Stimulated activated CD8-positive, alpha-beta memory T cell treated with anti-CD3 and anti-CD28 coated beads, Interleukin-7, amount 100 ng/mL, for 4 hours (primary cell): Measurements from ENCODE around the gene RPGR.

Experiments
- DNase-seq, 2 donors: peaks; one replicate each; pipeline ENCODE4 v3.0.0-alpha.2; 2020; ENCODE audit warnings: low read depth in 2 of 2

RPGR gene

DNA sequence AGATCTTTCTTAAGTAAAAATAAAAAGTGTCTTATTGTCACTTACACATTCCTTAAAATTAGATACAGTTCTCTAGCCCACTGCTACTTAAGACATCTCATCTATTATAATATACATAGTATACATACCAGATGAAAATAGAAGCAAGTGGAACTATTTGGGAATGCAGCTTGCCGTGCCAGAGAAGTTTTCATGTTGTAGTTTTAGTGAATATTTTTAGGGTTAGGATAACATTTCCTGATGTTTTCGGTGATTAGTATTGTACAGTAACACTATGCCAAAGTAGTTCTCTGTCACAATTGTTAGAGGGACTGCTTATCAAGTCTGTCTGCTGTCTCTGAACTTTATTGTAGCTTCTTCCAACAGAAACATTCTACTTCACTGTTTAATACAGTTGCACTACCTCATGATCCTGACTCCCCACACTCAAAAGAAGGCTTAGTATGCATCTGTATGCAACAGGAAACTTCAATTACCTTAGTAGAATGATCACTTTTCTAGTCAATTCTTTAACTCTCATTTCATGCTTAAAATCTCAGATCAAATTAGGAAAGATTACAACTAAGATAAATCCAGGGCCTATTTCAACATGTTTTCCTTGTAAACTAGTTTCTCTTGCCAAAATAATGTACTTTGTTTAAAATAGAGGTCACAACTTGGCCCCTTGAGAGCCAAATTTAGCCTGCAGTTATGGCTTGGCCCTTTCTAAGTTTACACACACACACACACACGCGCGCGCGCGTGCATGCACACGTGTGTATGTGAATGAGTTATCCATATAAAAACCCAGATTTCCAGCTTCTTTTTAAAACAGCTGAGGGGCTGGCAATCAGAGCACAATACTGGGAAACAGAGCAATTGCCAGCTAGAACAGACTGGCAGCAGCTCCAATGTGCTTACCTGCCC is 64.3 kb downstream of the RPGR start:
- no peak for DNase-seq

DNA sequence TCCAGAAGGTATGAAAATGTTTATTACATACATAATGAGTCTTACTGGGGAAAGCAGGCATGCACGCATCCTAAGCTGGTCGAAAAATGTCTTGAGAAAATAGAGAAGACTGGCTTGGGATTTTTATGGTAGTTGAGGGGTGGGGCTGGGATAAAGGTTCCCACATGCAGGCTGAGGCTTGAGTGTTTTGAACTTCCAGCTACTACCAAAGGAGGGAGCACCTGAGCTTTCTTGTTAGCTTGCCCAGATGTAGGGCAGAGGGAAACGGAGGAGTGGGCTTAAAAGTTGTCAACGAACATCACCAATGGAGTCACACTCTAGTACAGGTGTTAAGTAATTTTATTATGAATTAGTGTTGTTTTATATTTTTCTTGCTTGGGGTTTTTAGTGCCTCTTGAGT is 67.1 kb downstream of the RPGR start:
- no peak for DNase-seq

DNA sequence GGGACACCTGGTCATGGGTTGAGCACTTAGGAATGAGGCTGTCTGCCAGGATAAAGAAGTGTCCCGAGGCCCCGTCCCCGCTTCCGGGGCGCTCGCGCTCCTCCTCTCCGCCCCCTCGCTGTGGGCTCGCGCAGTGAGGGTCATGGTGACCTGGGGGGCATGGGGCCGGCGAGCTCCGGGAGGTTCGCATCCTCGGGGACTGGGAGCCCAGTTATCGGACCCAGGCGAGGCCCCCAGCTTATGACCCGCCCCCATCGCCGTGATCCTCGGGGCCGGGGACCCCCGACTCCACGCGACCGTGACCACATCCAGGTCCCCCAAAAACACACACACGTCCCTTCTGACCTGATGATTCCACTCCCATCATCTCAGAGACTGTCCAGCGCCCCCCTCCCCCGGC is 71.3 kb downstream of the RPGR start:
- no peak for DNase-seq

DNA sequence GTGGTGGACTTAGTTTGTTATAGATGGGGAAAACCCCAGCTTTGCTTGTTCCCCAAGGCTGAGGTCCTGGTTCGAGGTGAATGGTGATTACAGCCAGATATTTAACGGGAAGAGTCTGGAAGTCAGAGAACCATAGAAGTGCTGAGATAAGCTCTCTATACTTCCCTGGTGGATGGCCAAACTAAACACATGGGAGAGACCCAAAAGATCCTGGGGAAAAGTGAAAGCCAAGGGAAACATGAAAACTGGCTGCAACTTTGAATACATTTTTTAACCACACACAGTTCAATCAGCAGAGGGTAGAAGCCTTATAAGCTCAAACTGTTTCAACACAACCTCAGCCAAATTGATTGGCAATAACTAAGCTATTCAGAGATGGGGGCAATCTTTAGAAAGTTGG is 77.3 kb downstream of the RPGR start:
- no peak for DNase-seq

DNA sequence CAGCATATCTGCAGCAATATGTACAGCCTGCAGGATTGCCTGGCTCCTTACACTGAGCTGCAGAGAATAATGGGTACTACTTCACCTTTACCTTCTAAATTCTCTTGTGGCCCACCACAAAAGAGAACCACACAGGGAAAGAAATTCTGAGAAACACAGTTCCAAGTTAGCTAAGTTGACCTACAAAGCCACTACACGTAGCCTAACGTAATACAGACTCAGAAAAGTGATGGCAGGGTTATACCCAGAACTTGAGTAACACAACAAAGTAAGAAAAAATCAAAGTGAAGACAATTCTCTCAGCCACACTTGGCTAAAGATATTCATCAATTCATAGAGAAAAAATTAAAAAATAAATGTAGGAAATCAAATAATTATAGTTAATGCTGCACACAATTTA is 80.3 kb downstream of the RPGR start:
- no peak for DNase-seq

DNA sequence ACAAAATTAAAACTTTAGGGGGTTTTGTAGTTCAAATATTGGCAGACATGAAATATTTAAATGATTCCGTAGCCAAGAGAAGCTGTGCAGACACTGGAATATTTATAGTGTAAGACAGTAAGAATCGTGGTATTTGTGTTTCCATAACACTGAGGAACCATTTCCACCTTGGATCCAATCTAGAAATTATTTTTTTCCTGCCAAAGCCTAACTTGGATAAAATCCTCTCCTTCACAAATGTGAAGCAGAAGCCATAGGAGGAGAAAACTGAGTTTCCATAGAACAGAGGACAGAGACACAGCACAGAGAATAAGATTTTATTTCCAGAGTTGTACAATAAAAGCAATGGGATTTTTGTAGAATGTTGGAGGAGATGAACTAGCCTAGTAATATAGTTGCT is 86.8 kb downstream of the RPGR start:
- DNase-seq, result no peak

DNA sequence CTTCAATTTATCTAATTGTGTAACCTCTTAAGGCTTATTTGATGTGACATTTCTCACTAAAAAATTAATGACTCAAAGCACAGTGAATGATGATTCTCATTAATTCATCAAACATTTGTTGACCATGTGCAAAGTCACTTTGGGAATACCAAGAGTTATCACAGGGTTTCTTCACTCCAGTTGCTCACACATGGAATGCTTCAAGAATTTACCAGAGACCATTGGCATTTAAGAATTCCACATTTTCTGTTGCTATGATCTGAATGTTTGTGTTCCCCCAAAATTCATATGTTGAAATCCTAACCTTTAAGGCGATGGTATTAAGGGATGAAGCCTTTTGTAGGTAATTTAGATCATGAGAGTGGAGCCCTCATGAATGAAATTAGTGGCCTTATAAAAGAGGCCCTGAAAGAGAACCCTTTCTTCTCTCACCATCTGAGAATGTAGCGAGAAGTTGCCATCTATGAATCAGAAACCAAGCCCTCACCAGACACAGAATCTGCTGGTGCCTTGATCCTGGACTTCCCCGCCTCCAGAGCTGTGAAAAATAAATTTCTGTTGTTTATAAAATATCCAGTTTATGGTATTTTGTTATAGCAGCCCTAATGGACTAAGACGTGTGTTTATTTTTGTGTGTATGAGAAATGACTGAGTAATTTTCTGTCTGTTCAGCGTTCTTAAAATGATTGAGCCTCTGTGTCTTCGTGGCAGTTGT is 90.3 kb downstream of the RPGR start:
- no peak for DNase-seq

DNA sequence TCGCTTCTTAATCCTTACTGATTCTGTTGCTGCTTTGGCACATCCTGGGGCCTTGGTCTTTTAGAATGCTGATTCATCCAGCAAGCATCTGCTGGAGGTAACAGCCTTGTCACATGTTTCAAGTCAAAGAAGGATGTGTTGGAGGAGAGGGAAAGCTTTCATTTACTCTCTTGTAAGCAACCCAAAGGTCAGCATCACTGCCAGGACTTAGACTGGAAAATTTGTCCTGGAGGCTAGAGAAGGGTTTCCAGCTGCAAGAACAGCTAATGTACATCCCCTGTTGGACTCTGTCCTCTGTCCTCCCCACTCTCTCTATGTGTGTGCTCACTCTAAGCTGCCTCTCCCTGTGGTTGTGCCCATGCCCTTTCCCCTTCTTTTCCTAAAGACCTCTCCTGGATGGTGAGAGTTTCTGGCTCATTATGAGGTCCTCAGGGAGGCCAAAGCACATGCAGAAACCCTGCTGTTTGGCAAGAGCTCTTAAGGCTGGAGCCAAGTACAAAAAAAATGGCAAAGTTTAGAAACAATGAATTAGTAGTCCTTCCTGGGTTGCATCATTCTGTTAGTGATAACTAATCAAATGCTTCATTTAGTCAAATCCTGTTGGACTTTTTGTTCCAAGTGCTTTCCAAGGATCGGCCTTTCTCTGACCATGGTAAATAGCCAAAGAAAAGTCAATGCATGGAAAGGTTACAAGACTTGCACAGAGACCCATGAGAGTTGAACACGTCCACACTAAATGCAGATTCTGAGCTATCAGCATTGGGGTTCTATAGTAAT is 93.2 kb downstream of the RPGR start:
- DNase-seq, result no peak

DNA sequence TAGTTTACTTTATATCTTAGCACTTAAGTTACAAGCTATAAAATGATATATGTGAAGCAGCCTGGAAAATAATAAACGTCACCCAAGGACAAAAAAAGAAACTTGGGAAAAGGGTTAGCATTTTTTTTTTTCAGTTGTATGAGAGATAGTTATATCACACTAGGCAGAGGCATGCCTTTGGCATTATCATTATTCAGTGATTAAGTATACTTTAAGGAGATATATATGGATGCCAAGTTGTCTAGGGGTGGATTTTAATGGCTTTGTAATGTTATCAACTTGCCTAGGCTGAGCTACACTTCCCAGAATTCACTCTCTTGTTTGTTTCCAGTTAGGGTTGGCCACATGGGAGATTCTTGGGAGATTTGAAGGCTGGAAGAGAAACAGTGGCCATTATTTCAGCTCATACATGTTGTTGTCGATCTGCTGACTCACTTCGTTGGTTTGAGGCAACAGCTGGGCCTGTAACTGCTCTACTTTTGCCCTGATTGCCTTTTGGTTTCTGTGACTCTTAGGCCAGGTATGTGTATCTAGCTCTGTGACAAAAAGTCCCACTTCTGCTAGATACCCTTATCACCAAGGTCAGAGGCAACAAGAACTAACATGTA is 95.1 kb downstream of the RPGR start:
- no peak for DNase-seq

DNA sequence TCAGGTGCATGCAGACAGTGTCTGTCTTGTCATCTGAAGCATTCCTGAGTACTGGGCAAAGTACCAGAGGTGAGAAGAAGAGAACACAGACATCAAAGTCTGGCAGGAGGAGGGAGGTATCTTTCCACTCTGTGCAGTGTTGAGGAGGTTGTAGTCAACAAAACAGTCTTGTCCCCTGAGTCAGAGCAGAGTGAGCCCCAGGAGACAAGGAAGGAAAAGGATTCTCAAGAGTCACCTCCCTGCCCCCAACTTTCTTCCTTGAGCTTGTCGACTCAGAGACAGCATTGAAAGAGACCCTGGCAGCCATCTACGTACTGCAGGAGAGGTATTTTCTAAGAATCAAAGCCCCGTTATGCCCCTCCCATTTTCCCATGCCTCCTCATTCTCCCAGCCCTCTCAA is 102.2 kb downstream of the RPGR start:
- DNase-seq, result no peak

DNA sequence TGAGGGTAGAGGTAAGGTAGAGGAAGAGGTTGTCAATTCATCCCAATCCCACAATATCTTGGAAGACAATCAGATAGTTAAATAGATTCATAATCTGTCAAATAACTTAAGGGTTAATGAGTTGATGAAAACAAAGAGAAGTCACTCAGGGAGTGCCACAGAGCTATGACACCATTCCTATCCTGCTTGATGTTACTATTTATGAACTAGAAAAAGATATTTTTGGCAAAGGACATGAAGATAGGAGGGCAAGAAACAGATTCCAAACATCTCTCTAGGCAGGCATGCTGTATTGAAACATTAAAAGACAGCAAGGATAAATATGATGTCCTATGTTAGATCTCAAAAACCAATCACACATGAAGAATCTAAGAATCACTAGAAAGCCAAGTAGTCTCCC is 103.1 kb downstream of the RPGR start:
- DNase-seq, result no peak

DNA sequence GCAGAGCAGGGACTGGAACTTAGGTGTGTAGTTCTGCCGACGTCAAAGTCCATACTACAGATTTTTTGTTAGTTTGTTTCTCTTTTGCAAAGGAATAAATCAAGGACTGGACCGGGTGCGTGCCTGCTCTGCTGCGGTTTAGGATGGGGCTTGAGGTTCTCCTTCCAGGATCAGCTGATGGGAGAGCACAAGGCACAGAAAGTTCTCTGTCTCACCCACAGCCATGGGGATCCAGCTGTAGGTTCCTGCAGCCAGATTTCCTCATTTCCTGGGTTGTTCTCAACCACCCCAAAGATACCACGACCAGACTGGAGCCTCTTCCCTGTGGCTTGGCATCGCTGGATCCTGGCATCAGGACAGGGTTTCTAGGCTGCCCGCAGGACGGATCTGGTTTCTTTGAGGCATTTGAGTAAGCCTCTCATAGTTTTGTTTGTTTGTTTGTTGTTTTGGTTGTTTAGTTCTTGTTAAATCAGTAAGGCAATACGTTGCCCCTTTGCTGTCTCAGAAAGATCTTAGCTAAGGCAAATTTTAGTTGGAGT is 105.8 kb downstream of the RPGR start:
- no peak for DNase-seq

DNA sequence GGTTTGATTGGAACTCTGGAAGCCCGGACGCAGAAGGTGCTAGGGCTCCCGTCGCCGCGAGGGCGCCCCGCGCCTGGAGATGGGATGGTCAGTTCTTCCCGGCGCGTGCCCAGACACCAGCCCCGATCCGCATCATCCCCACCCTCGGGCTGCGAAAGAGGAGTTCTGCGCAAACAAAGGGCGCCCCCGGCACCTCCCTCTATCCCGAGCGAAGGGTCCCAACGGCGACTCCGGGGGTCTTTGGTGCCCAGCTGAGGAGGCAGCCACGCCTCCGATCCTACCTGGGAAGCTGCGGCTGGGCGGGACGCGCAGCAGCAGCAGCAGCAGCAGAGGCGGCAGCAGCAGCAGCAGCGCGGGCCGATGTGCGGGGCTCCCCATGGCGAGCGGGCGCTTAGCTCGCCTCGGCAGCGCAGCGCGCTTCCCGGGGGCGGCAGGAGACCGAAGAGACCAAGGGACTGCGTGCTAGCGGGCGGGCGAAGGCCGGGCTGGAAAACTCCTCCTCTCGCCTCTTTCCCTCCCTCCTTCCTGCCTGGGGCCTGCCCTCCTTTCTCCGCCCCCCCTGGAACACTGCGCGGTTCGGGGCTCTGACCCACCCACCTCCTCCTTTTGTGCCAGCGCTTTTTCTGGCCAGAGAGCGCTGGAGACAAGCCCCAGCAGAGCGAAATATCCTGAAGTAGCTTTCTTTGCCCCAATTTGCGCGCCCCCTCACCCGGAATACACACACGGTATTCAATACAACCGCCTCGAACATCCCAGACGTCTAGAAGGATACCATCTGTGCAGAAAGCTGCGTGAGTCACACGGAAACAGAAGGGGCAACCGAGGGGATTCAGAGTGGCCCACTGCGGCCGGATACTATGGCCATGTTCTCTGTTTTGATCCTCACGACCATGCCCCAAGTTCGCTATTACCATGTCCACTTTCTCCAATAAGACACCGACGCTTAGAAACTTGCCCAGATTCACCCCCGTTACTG is 106.6 kb downstream of the RPGR start, which contains the start of gene SRPX:
Gene SRPX (minus strand): TSS at position 457 of the 976 bp plus-strand sequence. CDS start 79 bp downstream, at position 378.
- no peak for DNase-seq

DNA sequence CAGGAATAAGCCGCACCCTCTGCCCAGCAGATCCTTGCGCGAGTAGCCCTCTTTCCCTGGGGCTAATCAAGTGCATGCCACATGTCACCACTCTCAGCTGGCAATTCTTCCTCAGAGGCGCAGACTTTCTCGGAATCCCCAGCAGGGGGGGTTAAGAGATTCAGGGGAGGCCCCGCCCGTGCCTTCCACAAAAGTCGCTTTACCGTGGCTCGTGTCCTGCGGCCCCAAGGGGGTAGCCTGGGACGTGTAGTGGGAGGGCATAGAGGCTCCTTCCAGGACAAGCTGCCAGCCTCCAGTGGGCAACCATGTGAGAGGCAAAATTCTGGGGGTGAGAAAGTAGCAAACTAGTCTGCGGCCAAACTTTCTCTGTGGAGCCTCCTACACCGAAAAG is 107.3 kb downstream of the RPGR start:
- DNase-seq, result no peak
